ENCODE measurements around the gene YEATS4.

The YEATS4 gene

GRCh38 chr12:69351462-69352236, 7.9 kb upstream of the YEATS4 start:
- DNase-seq (ENCODE audit: extremely low read depth, low read depth): no peak
- TF ChIP-seq CTCF (IDR thresholded peaks at IDR 0.05; ENCODE audit: low read depth, low read length): no peak

GRCh38 chr12:69352904-69353303, 6.6 kb upstream of the YEATS4 start:
- TF ChIP-seq CTCF (IDR thresholded peaks at IDR 0.05; ENCODE audit: low read depth, low read length): no peak
- DNase-seq (ENCODE audit: extremely low read depth, low read depth): no peak

- no peak for DNase-seq (ENCODE audit: extremely low read depth, low read depth)
- TF ChIP-seq CTCF (IDR thresholded peaks at IDR 0.05; ENCODE audit: low read depth, low read length): no peak
Measured at GRCh38 chr12:69354172-69354555, 5.4 kb upstream of the YEATS4 start.

GRCh38 chr12:69354556-69355187, 4.9 kb upstream of the YEATS4 start:
- no peak for TF ChIP-seq CTCF (IDR thresholded peaks at IDR 0.05; ENCODE audit: low read depth, low read length)
- DNase-seq (ENCODE audit: extremely low read depth, low read depth): no peak

- no peak for TF ChIP-seq CTCF (IDR thresholded peaks at IDR 0.05; ENCODE audit: low read depth, low read length)
- DNase-seq (ENCODE audit: extremely low read depth, low read depth): no peak
Measured at GRCh38 chr12:69355363-69356028, 4.0 kb upstream of the YEATS4 start.

- TF ChIP-seq CTCF (IDR thresholded peaks at IDR 0.05; ENCODE audit: low read depth, low read length): no peak
- no peak for DNase-seq (ENCODE audit: extremely low read depth, low read depth)
Measured at GRCh38 chr12:69360348-69360672, 767 bp downstream of the YEATS4 start.

GRCh38 chr12:69366796-69367195, 7.3 kb downstream of the YEATS4 start:
- no peak for TF ChIP-seq CTCF (IDR thresholded peaks at IDR 0.05; ENCODE audit: low read depth, low read length)

More at GRCh38 chr12:69366796-69367195, 7.3 kb downstream of the YEATS4 start:
- no peak for DNase-seq (ENCODE audit: extremely low read depth, low read depth)

All from AG09319 (cell line).